GM18868 (cell line): Measurements from ENCODE around the gene PARP11.

Experiments used
- ATAC-seq: cut with Tn5 transposase; IDR thresholded peaks from one replicate; pipeline ENCODE4 v1.9.1; 2021; ENCODE audit warnings: mild to moderate bottlenecking, moderate library complexity; ENCODE audit not compliant: unreplicated experiment

PARP11 gene

DNA sequence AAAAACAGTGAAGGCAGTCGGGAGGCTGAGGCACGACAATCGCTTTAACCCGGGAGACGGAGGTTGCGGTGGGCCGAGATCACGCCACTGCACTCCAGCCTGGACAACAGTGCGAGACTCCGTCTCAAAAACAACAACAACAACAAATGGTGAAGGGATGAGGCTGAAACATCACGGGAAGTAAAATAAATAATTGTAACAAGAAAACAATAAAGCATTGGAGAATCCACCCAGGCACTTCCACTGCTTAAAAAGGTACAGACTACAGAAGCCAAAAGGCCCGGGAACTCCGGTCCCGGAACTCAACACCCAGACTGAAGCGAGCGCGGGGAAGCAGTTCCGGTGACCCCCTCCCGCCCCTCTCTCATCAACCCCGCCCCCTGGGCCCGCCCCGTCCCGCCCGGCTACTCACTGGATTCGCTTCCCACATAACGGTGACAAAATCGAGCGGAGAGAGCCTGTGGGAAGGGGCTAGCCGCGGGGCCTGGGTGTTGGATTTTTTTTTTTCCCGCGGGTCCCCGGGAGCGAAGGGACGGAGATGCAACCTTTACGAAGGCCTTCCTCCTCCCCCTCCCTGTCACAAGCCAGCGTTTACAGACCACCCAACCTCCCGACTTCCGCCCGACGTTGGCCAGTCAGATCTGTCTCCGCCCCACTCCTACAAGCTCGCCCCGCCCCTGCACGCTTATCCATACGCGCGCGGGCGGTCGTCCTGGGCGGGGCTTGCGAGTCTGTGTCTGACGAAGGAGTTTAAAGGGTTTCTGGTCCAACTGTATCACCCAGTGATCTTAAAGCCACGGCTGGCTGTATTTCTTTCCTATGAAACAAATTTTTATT, at the start of gene PARP11:
TSS of gene PARP11 (minus strand) at position 600 of the 837 bp plus-strand sequence. CDS start at position 430, 170 bp downstream.
- ATAC-seq, result peak; percentile 93

DNA sequence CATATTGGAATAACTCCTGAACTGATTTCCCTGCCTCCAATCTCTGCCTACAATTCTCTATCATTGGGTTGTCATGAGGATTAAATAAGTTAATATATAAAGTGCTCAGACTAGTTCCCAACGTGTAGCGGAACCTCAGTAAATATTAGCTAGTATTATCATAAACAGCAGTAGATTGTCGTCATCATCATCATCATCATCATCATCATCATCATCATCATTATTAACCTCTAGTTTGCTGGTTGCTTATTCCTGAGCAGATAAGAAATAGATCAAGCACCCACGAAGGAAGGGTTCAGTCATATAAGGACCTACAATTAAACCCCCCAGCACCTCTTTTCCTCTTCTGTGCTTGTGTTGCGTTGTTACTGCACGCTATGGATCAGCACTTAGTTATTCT, 48.8 kb upstream of the PARP11 start:
- ATAC-seq, result no peak

- no peak for ATAC-seq
These were observed 48.3 kb upstream of the PARP11 start for GRCh38 chr12:3921526-3921925.

DNA sequence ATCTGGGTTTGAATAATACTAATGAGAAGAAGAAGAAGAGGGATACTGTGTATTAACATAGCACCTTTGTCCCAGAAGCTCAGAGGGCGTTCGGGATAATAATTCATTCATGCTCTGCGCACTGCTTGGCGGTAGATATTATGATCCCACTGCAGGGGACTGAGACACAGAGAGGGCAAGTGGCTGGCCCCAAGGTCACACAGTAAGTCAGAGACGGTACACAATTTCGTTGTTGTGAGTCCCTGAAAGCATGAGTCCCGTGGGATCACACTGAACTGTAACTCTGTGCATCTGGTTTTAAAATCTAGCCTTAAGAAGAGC, 47.9 kb upstream of the PARP11 start:
- no peak for ATAC-seq

- ATAC-seq, result no peak
These were observed 47.4 kb upstream of the PARP11 start for GRCh38 chr12:3920351-3921150.

DNA sequence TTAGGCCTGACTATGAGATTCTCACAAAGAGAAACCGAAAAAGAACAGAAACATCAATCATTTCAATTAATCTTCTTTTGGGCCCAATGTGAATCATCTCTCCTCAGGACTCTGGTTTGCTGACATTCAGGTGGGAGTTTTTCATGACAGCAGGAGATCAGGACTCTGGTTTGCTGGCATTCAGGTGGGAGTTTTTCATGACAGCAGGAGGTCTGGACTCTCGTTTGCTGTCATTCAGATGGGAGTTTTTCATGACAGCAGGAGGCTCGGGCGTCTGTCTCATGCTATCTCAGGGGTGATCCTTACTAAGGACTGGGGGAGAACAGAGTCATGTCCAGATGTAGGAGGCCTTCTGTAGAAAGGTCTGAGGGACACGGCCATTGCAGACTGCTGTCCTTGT, 40.1 kb upstream of the PARP11 start:
- ATAC-seq, result no peak

DNA sequence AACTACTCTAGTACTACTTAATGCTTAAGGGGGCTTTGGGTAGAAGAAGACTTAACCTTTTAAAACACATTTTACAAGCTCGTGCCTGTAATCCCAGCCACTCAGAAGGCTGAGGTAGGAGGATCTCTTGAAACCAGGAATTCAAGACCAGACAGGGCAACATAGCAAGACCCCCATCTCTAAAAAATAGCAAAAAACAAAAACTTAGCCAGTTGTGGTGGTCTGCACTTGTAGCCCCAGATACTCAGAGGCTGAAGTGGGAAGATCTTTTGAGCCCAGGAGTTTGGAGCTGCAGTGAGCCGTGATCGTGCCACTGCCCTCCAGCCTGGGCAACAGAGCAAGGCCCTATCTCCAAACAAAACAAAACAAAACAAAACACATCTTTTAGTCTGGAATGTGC, 39.7 kb upstream of the PARP11 start:
- no peak for ATAC-seq

- ATAC-seq, result no peak
These were observed 38.2 kb upstream of the PARP11 start for GRCh38 chr12:3911409-3911808.

GRCh38 chr12:3905664-3906063, 32.5 kb upstream of the PARP11 start:
- no peak for ATAC-seq

GRCh38 chr12:3904999-3905398, 31.8 kb upstream of the PARP11 start:
- no peak for ATAC-seq

GRCh38 chr12:3902921-3903320, 29.7 kb upstream of the PARP11 start:
- no peak for ATAC-seq

GRCh38 chr12:3901116-3901515, 27.9 kb upstream of the PARP11 start:
- ATAC-seq, result no peak

GRCh38 chr12:3898756-3899155, 25.6 kb upstream of the PARP11 start:
- ATAC-seq, result no peak

DNA sequence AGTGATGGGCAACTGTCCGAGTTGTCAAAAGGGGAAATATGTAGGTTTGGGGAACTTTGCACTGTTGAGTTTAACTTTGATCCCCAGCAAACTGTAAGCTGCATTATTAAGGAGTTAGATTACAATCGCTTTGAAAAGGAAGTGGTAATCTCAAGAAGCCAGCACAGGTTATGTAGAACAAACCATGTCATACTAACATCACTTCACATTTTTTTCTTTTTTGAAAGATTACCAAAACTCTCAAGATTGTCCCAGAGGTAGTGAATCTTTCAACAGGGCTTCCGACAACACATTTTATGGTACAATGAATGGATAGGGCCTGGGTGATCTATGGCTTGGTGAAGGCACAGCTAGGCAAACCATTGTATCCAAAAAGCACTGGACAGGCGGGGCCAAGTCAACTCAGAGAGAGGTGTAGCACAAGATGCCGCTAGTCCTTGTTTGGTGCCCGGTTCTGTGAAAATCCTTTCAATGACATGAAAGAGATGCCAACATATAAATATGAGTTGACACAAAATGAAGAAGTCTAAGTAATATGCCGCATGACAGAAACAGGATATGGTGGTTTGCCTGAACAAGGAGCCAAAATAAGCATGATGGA, 24.3 kb upstream of the PARP11 start:
- no peak for ATAC-seq

DNA sequence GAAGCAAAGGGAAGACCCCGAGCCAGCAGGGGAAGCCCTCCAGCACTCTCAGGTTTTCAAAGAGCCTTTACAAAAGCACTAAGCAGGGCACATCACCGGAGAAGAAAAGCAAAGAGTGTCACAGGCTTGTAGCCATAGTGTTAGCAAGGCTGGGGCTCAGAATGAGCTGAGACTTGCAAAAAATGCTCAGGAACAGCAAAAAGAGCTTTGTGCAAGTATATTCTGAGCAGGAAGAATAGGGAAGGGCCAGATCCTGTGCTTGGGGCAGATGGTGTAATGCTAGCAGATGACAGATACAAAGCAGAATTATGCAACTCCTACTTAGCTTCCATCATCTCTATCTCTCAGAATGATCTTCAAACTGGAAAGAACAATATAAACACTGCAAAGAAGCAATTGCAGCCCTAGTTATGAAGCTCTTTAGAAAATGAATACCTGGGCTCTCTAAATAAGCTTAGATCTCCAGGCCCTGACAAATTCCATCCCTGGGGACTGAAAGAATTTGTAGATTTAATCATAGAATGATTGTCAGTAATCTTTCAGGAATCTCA, 23.7 kb upstream of the PARP11 start:
- no peak for ATAC-seq

DNA sequence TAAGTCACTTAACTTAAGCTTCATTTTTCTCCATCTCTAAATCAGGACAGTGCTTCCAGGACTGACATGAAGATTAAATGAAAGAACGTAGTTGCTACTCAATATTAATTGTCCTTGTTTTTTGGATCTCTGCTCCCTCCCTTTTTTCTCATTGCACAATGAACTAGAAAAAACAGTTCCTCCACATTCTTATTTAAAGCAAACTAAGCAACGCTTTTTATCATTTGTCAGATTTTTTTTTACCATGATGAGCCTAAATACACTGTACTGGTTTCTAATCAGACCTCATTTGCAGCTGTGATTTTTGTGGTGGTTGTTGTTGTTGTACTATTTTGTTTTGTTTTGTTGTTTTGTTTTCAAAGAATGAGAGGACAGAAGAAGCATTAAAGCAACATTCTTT, 23.2 kb upstream of the PARP11 start:
- ATAC-seq, result no peak

DNA sequence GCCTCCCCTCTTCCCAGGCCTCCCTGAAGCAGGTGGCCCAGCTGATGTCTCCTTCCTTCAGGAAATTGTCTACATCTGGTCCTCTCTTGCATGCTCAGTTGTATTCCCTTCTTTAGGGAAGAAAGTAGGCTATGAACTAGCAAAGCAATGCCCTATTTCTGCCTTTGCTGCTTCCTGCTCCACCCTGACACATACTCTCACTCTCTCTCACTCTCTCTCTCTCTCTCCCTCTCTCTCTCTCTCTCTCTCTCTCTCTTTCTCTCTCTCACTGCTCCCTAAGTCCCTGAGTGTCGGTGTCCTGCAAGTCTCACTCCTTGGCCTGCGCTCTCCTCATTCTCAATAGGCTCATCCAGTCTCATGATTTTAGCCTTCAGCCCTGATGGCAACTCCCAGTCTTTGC, 19.4 kb upstream of the PARP11 start:
- no peak for ATAC-seq

GRCh38 chr12:3891201-3891600, 18.0 kb upstream of the PARP11 start:
- no peak for ATAC-seq

GRCh38 chr12:3888659-3889058, 15.5 kb upstream of the PARP11 start:
- no peak for ATAC-seq

GRCh38 chr12:3885277-3886094, 12.3 kb upstream of the PARP11 start:
- no peak for ATAC-seq

DNA sequence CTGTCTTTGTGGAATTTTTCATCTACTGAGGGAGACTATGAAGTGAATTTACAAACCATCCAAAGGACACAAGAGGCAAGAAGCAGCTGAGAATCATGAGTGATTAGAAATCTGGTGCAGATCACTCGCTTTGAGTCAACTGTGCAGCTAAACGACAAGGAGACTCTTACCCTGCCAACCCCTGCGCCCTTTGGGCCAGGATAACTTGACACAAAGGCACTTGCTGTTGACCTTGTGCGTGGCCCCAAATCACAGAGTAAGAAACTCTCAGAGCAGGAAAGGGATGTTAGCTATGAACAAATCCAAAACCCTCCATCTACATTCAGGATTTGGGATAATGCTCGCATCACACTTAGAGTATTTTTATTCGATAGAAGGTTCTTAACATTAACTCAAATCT, 11.5 kb upstream of the PARP11 start:
- no peak for ATAC-seq
